Fibroblast of skin of left biceps (primary cell): ENCODE results near the gene GRIN3B.
A peak's percentile ranks its signal among the peaks of the same experiment; 100 is the strongest.
"Not testable (repeated sequence)": the region's sequence is repeated elsewhere in the genome, so short reads cannot be mapped to it uniquely, and the experiment has no call there.

Experiments
- DNase-seq, 2 experiments: peaks; one replicate each; pipeline ENCODE4 v3.0.0-alpha.2; 2013; ENCODE audit warnings: low read depth in 2 of 2

The GRIN3B gene

DNA sequence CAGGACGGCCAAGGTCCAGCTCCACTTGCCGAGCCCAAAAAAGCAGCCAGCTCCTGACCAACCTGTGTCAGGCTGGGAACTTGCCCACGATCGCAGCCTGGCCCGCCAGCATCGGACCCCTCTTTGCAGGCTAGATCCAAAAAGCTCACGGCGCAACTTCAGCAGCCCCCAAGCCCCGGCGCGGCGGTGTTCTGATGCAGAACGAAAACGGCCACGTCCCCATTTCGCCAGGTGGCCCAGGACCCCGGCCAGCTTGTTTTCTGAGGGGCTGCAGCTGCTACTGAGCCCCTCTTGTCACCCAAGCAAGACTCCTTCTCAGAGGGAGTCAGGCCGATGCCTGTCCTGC lies 19.4 kb downstream of the GRIN3B start:
- DNase-seq = no peak

DNA sequence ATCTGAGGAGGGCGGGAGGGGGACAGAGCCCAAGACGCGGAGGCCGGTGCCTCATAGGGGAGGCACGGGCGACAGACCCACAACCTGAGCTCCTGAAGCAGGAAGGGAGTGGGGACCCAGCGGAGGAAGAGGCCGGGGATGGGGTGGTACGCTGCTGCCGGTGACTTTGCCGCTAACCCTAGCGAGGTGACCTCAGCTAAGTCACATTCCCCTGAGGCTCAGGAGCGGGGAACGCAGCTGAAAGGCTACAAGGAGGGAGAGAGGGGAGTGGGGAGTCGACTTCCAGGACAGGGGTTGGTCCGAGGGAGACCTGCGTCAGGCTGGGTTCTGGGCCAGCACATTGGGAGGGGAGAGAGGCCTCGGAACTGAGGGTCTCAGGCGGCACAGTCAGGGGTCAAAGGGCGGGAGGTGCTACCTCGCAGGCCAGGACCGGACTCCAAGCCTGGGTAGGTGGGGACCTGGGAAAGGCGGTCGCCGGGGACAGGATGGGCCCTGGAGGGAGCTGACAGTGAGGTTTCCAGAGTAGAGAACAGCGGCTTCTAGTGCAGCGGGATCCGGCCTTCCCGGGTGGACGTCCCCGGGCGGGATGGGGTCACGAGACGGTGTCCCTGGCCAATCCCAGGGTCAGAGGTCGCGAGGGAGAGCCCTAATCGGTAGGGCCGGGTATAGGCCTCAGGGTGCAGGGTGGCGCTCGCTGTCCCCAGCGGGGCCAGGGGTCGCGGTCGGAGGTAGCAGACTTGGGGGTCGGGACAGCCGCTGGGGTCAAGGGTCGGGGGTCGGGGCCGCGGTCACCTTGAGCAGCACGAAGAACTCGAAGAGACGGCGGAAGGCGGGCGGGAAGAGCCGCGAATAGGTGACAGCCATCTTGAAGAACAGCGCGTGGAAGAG lies 20.0 kb downstream of the GRIN3B start:
- no peak for DNase-seq

DNA sequence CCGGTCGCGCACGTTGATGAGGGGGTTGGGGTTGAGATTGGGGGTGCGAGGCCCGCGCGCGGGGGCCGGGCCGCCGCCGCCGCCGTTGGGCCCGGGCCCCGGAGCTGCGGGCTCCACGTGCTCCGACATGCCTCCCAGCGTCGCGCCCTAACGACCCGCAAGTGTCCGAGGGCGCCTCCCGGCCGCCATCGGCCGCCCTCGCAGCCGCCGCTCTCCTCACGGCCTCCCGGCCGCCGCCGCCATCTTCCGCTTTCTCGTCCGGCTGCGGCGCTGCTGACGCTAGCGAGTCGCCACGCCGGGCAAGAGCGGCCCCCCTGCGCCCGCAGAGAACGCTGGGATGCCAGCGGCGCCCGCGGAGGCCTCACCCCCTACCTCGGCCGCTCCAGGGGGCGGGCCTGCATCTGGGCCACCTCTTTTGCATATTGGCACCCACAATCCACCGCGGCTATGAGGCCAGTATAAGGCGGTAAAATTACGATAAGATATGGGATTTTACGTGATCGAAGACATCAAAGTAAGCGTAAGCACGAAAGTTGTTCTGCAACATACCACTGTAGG lies 20.7 kb downstream of the GRIN3B start, which contains the start of gene TMEM259:
TSS of gene TMEM259 (minus strand) at position 256 of the 558 bp plus-strand sequence. CDS start at position 129, 127 bp downstream.
- peak; percentile 95 to 96 for DNase-seq

DNA sequence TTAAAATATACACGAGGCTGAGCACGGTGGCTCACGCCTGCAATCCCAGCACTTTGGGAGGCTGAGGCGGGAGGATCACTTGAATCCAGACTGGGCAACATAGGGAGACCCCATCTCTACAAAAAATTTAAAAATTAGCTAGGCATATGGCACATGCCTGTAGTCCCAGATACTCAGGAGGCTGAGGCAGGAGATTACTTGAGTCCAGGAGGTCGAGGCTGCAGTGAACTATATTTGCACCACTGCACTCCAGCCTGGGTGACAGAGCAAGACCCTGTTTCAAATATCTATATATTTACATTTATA lies 23.6 kb downstream of the GRIN3B start:
- DNase-seq = not testable (repeated sequence)

DNA sequence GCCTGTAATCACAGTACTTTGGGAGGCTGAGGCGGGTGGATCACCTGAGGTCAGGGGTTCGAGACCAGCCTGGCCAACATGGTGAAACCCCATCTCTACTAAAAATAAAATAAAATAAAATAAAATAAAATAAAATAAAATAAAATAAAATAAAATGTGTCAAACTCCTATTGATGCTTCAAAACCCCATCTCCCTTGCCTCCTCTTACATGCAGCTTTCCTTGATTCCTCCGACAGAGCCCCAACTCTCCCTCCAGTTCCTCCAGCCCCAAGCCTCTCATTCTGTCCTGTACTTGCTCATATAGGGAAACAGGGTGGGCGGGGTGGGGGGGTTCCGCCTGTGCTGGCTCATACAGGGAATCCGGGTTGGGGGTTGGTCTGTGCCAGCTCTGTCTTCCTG lies 24.9 kb downstream of the GRIN3B start:
- not testable (repeated sequence) for DNase-seq

DNA sequence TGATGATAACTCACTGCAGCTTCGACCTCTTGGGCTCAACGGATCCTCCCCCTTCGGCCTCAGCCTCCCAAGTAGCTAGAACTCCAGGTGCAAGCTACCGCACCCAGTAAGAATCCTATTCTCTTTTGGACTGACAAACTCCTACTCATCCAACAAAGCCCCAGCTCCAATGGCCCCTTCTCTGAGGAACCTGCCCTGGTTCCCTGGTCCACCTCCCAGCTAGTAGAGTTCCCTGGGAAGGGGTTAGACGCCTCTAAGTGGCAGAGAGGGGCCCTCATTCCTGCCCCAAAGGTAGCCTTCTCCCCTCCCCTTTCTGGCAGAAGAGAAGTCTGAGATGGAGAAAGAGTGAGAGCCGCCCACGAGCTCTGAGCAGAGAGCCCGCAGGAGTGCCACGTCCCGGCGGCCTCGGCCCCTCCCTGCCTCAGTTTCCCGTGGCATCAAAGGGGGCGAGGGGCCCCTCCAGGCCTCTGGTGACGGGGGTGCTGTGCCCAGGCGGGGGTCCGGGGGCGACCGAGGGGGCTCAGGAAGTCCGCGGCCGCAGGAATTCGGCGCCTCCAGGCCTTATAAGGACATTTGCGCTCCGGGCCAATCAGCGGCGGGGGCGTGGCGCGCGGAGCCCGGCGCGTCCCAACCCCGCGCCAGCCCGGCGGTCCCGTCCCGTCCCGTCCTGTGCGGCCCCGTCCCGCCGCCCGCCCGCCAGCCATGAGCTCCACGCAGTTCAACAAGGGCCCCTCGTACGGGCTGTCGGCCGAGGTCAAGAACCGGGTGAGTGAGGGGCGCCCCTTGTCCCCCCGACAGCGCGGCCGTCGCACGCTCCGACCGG lies 26.0 kb downstream of the GRIN3B start, which contains the start of gene CNN2:
TSS of gene CNN2 (plus strand) at position 649 of the 823 bp plus-strand sequence. CDS start at position 703, 54 bp downstream.
- peak in 1 of 2 experiments; percentile 62 for DNase-seq

DNA sequence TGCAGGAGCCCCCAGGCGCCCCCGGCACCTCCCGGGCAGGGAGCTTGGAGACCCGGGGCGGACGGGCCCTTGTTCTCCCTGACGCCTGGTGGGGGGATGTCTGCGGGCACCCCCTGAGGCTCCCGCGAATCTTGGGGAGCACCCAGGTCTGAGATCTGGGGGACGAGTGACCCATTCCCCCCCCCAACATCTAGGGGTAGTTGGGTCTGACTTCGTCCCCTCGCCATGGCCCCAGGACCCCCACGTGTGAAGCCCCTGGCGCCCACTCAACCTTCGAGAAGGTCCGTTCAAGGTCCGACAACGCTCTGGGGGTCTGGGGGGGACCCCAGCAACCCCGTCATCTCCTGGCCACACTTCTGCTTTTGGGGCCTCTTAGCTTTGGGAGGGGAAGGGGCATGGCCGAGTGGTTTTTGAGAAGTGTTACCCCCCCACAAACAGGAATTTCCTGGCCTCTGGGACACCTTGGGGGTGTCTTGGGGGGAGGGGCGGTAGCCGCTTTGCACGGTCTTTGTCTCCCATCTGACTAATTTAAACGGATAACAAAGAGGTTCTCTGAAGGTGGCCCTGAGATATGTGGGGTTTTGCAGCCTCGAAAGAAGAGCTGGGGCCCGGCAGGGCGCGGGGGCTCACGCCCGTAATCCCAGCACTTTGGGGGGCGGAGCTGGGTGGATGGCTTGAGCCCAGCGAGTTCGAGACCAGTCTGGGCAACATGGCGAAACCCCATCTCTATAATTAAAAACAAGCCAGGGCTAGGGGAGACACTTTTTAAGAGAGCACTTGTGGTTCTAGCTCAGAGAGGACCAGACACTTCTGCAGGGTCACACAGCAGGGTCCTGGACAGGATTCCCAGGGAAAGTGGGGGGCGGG lies 26.8 kb downstream of the GRIN3B start:
- DNase-seq = no peak

DNA sequence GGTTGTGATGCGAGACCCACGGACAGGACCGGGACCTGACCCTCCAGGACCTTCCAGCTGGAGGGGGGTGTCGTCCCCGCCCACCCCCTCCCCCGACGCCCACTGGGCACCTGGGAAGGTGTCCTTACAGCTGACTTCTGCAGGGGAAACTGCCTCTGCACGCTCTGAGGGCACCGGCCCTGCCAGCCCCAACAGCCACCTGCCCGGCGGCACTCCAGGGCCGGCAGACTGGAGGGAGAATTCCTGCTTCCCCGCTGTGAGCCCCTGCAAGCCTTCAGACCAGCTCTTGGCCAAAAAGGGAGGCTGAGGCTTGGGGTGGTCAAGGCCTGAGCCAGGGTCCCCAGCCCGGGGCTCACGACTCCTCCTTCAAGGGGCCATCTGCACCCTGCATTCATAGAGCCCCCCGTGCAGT lies 27.4 kb downstream of the GRIN3B start:
- DNase-seq = no peak

DNA sequence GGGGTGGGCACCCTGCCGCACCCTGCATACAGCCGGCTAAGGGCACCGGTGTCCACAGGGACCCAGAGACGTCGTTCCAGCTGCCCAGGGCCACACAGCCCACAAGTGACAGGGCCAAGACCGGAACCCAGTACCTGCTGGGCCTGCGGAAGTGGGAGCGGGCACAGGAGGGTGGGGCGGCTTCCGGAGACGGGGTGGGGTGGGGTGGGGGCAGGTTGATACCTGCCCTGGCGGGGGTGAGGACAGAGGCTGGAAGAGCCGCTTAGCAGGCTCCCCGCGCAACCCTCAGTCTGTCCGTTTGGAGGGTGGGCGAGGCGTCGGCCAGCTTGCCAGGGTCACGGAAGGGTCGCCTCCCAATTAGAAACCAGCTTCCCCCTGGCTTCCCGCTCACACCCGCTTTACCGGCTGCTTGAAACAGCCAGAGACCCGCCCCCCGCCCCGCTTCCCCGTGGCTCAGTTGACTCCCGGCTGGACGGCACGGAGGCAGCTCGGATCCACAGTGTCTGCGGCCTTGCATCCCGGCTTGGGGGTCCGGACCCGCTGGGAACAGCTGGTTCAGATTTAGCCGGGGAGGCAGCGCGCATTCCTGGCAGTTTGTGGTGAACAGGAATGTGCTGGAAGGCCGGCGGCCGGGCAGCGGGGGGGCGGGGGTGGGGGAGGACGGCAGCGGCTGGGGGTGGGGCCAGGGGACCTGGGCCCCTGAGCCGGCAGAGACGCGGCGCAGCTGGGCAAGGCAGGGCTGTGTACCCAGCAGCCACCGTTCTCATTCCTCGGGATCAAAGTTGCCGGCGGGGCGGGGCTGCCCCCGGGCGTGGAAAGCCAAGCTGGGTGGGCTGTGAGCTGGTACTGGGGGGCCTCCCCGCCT lies 28.1 kb downstream of the GRIN3B start:
- DNase-seq = peak; percentile 95 to 96

DNA sequence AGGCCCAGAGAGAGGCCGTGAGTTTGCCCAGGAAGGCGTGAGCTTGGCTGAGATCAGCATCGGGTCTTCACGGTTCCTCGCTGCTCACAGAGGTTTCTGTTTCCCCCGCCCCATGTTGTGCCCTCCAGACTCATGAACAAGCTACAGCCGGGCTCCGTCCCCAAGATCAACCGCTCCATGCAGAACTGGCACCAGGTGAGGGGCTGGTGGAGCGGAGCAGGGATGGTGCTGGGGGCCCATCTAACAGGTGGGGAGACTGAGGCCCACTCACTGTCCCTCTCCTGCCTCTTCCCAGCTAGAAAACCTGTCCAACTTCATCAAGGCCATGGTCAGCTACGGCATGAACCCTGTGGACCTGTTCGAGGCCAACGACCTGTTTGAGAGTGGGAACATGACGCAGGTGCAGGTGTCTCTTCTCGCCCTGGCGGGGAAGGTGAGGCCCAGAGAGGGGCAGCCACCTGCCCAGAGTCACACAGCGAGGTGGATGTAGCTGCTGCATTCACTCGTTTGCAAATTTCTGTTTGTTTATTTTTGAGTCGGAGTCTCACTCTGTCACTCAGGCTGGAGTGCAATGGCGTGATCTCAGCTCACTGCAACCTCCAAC lies 32.1 kb downstream of the GRIN3B start:
- no peak for DNase-seq

DNA sequence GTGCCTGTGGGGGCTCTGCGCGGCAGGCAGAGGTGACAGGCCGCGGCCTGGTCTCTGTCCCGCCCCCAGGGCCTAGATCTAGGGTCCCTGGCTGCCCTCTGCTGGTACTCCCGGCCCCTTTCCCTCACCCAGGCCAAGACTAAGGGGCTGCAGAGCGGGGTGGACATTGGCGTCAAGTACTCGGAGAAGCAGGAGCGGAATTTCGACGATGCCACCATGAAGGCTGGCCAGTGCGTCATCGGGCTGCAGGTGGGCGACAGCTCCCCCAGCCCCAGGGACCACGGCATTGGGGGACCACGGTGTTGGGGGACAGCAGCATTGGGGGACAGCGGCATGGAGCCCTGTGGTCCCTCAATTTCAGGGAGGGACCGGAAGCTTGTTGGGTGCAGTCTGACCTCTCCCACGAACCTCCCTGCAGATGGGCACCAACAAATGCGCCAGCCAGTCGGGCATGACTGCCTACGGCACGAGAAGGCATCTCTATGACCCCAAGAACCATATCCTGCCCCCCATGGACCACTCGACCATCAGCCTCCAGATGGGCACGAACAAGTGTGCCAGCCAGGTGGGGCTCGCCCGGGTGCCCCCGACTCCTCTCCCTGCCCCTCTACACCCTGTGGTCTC lies 35.9 kb downstream of the GRIN3B start:
- no peak for DNase-seq

DNA sequence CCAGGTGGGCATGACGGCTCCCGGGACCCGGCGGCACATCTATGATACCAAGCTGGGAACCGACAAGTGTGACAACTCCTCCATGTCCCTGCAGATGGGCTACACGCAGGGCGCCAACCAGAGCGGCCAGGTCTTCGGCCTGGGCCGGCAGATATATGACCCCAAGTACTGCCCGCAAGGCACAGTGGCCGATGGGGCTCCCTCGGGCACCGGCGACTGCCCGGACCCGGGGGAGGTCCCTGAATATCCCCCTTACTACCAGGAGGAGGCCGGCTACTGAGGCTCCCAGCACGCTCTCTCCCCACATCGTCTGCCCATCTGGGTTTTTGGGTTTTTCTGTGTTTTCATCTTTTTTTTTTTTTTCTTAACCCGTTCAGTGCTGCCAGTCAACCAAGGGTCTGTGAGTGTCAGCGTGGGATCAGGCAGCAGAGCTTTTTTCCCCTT lies 37.4 kb downstream of the GRIN3B start:
- DNase-seq = no peak

DNA sequence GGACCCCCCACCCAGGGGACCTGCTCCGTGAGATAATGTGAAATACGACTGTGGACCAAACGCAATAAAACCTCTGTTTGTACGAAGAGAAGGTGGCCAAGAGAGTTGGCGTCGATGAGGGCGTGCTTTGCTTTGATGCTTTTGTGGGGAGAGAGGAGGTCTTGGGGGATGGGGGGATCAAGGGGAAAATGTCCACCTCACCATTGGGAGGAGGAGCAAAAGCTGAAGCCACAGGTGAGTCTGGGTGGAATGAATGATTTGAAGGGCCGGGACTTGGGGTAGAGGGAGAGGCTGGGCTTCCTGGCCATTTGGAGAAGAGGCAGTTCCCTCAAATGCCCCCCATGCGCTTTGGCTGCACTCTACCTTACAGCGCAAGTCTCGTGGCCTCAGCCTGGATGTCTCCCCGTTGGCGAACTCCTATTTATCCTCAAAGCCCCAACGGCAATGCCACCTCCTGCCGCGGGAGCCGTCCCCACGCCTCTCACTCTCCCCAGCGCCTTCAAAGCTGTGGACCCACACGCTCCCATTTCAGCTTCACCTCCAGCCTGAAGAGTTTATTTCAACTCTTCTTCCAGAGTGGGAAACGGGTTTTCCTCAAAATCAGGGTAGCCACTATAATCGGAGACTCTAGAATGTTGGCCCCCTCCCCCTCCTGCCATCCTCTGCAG lies 38.9 kb downstream of the GRIN3B start:
- no peak for DNase-seq

DNA sequence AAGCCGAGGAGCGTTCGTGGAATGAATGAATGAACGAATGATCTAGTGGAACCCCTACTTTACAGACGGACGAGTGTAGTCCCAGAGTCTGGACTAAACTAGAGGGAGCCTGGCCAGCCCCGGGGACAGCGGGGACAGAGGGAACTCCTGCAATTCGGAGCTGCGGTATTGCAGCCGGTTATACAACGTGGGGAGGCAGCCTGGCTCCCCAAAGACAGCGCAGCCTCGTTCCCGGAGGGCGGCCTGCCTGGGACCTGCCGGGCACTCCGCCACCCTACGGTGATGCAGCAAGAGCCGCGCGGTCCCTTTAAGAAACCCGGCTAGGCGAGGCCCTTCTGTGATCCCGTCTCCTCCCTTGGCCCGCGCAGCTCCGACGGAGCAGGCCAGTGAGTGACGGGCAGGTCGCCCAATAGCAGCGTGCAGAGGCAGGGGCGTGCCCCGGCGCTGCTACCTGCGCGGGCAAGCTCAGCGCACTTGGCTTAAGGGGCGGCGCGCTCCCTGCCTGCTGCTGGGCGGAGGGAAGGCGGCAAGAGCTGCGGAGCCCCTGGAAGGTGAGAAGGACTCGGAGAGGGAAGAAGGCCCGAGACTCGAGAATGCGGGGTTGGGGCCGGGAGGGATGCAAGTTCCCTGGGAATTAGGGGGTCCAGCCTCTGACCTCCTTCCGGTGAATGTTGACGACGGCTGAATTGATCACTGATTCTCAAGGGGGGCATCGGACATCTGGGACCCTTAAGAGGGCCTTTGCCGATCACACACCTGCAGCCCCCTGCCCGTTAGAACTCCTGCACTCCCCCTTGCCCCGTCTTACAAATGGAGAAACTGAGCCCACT lies 39.6 kb downstream of the GRIN3B start, which contains the start of gene ABCA7:
TSS of gene ABCA7 (plus strand) at position 462 of the 830 bp plus-strand sequence. CDS start 1,255 bp downstream, outside the sequence.
- peak; percentile 92 to 94 for DNase-seq

DNA sequence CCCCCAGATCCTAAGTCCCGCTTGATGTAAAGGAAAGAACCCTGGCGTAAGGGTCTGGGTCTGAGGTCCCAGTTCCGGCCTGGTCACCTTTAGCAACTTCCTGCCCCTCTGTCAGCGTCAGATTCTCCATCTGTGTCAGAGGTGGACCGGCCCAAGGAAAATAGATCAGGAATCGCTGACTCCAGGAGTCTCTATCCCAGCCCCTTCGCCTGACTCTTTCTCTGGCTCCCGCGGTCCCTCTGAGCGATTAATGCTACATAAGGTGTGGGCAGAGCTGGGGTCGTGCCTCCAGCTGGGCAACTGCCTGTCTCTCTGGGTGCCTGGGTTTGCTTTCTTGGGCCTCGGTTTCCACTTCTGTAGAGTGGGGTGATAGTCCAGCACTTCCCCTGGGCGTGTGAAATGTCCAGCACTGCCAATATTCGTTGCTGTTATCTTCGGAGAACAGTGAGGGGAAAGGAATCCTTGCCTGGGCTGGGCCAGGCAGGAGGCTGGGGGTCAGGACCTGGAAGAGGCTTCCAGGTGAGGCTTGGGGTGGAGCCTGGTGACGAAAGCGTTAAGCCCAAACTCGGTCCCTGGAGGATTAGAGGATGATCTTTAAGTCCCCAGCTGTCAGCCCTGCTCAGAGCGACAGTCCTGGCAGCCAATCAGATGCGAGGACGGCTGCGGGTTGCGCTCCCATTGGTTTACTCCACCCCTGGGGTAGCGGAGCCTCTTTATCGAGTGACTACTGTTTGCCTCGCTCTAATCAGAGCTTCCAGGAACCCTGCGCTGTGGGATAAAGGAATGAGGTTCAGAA lies 40.5 kb downstream of the GRIN3B start:
- peak; percentile 85 to 86 for DNase-seq

DNA sequence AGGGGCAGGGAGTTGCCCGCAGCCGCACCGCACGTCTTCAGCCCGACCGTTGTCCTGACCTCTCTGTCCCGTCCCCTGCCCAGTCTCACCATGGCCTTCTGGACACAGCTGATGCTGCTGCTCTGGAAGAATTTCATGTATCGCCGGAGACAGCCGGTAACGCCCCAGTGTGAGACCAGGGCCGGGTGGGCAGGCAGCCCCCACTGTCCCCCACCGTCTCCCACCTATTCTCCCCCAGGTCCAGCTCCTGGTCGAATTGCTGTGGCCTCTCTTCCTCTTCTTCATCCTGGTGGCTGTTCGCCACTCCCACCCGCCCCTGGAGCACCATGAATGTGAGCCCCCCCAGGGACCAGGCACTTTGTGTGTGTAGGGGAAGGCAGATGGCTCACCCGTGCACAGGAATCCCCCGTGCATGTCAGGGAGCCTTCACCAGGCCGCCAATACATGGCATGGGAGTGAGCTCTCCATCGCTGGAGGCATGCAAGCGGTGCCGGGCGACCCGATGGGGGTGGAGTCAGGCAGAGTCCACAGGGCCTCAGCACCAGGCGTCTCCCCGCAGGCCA lies 41.1 kb downstream of the GRIN3B start:
- DNase-seq = no peak
